Heart left ventricle (tissue), 13 donors: Measurements from ENCODE around the gene PLCB4.

Source experiments
- POLR2A ChIP-seq, 2 donors: fragments of 450-650 bp; IDR thresholded peaks; one replicate each; pipeline ENCODE4 v1.6.1; 2017; ENCODE audit warnings: antibody characterized with exemption in 2 of 2, mild to moderate bottlenecking in 2 of 2, moderate library complexity in 2 of 2
- TF ChIP-seq, protein P1 (sequence below), 12 donors: fragments of 200-600 bp; sonication (generic) in 4 of 12; IDR thresholded peaks; one replicate each; pipeline versions ENCODE4 v1.5.0 to v1.8.0; 2018 to 2022; ENCODE audit warnings: antibody characterized with exemption in 12 of 12, mild to moderate bottlenecking in 5 of 12
- donor health status: ischemic (EF 13 %, LVEDD 7.1; RV severe dilation, severe dysfunction).
- donor health status: DM: no; HTN: yes; CAD: no.
- donor health status: DM: no; HTN: no; CAD: no.
- donor health status: ischemic (EF 25% LVEDD 6.9; RV normal size, moderate dysfunction).
- donor health status: ischemic (EF 25% LVEDD 5.7; RV mildly dilated, moderate dysfunction).
- donor health status: ischemic (EF 35%, LVEDD 5.7; RV mildly dilated, moderate dysfunction).
- donor health status: nonischemic (EF 11% LVEDD 7.7; RV severe dilation, severe dysfunction).
- donor health status: DM: yes; HTN: yes; CAD: no.
- donor health status: PGD.
- donor health status: ischemic (EF 29% LVEDD 5.4; RV normal size, mild dysfunction).
- donor health status: nonischemic (EF 23%, LVEDD 6.1; RV moderate dilation, normal function).

DNA sequence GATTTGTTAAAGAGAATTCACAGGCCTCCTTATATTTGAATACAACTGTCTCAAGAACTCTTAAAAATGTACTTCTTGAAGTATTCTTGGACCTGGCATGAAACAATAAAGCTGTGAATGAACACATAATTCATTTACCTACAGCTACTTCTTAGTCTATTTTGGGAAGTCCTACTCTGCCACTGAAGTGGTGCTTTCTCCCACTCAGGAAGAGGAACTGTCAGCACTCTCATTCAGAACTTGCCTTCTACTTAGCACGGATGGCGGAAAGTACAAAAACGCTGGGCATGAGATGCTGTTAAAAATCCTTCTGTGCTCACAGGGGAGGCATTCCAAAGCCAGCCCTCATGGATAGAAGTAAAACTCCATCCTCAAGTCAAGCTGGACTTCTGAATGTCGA is 300.7 kb downstream of the PLCB4 start:
- TF ChIP-seq, protein P1, sequence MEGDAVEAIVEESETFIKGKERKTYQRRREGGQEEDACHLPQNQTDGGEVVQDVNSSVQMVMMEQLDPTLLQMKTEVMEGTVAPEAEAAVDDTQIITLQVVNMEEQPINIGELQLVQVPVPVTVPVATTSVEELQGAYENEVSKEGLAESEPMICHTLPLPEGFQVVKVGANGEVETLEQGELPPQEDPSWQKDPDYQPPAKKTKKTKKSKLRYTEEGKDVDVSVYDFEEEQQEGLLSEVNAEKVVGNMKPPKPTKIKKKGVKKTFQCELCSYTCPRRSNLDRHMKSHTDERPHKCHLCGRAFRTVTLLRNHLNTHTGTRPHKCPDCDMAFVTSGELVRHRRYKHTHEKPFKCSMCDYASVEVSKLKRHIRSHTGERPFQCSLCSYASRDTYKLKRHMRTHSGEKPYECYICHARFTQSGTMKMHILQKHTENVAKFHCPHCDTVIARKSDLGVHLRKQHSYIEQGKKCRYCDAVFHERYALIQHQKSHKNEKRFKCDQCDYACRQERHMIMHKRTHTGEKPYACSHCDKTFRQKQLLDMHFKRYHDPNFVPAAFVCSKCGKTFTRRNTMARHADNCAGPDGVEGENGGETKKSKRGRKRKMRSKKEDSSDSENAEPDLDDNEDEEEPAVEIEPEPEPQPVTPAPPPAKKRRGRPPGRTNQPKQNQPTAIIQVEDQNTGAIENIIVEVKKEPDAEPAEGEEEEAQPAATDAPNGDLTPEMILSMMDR (IDR thresholded peaks at IDR 0.05), result no peak
- TF ChIP-seq POLR2A (IDR thresholded peaks at IDR 0.05), result no peak
